HG02759 (cell line): ENCODE measurements around the gene TLN1.
A peak's percentile ranks its signal among the peaks of the same experiment; 100 is the strongest.

Source experiments
- ATAC-seq: cut with Tn5 transposase; IDR thresholded peaks from one replicate; pipeline ENCODE4 v1.9.1; 2021; ENCODE audit warnings: mild to moderate bottlenecking, moderate library complexity; ENCODE audit not compliant: unreplicated experiment

TLN1 gene

GRCh38 chr9:35729101-35729500 lies 2.9 kb downstream of the TLN1 start:
- no peak for ATAC-seq

GRCh38 chr9:35728041-35728971 lies 3.7 kb downstream of the TLN1 start:
- no peak for ATAC-seq

GRCh38 chr9:35727676-35728040 lies 4.3 kb downstream of the TLN1 start:
- no peak for ATAC-seq

- peak; percentile 48 for ATAC-seq
These were observed 5.1 kb downstream of the TLN1 start for GRCh38 chr9:35726931-35727330.

GRCh38 chr9:35725362-35725761 lies 6.6 kb downstream of the TLN1 start:
- ATAC-seq = no peak

GRCh38 chr9:35723908-35724307 lies 8.1 kb downstream of the TLN1 start:
- ATAC-seq = no peak

GRCh38 chr9:35723426-35723825 lies 8.6 kb downstream of the TLN1 start:
- no peak for ATAC-seq

GRCh38 chr9:35719546-35719945 lies 12.4 kb downstream of the TLN1 start:
- ATAC-seq = no peak

GRCh38 chr9:35718721-35719511 lies 13.1 kb downstream of the TLN1 start:
- ATAC-seq = no peak

GRCh38 chr9:35717132-35717870 lies 14.7 kb downstream of the TLN1 start:
- no peak for ATAC-seq

- no peak for ATAC-seq
These were observed 15.8 kb downstream of the TLN1 start for GRCh38 chr9:35716230-35716629.

- ATAC-seq = no peak
These were observed 17.3 kb downstream of the TLN1 start for GRCh38 chr9:35714579-35715252.

GRCh38 chr9:35714123-35714522 lies 17.9 kb downstream of the TLN1 start:
- no peak for ATAC-seq

GRCh38 chr9:35713578-35713977 lies 18.4 kb downstream of the TLN1 start:
- ATAC-seq = no peak

- no peak for ATAC-seq
These were observed 19.1 kb downstream of the TLN1 start for GRCh38 chr9:35712762-35713400.

- ATAC-seq = no peak
These were observed 20.2 kb downstream of the TLN1 start for GRCh38 chr9:35711501-35712428.

- no peak for ATAC-seq
These were observed 21.0 kb downstream of the TLN1 start for GRCh38 chr9:35710818-35711500.

GRCh38 chr9:35708146-35708545 lies 23.8 kb downstream of the TLN1 start:
- ATAC-seq = no peak

GRCh38 chr9:35706951-35707350 lies 25.0 kb downstream of the TLN1 start:
- ATAC-seq = no peak
